BE2C (cell line): ENCODE data around the gene MYRIP.
A peak's percentile ranks its signal among the peaks of the same experiment; 100 is the strongest.

ENCODE experiments used
- DNase-seq: peaks from one replicate; pipeline ENCODE4 v3.0.0-alpha.2; 2020
- H3K27me3 ChIP-seq: fragments of 250-450 bp; sonication (Bioruptor Pico); 2 replicates; pipeline ENCODE4 v1.5.1; 2020; ENCODE audit warnings: mild to moderate bottlenecking
- H3K36me3 ChIP-seq: fragments of 250-450 bp; sonication (Bioruptor Pico); 2 replicates; pipeline ENCODE4 v1.5.1; 2020; ENCODE audit warnings: mild to moderate bottlenecking
- H3K4me1 ChIP-seq: fragments of 250-450 bp; sonication (Bioruptor Pico); 2 replicates; pipeline ENCODE4 v1.5.1; 2020
- H3K4me3 ChIP-seq: 2 replicates; pipeline ENCODE4 v1.5.1; 2011; ENCODE audit warnings: low read depth, low read length
- H3K9me3 ChIP-seq: fragments of 250-450 bp; sonication (Bioruptor Pico); 2 replicates; pipeline ENCODE4 v1.5.1; 2020
- CTCF ChIP-seq: IDR thresholded peaks from 2 replicates; pipeline ENCODE4 v1.5.1; 2012; ENCODE audit warnings: mild to moderate bottlenecking, low read depth, low read length

MYRIP gene

DNA sequence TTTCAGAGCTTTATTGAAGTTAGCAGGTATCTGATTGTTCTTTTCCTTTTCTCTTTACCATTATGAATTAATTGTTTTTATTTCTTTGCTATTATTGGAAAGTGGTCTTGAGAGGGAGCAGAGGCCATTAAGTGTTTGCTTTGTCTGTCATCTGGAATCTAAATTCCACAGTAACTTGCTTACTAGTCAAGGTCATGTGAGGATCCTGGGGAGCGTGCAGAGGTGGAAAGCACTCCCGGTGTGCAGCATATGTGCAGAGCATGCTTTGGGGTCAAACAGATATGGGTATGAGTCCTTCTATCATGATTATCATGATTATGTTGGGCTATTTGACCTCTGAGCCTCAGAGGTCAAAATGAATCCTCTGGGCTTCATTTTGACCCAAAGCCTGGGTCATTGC lies 96.4 kb downstream of the MYRIP start:
- no peak for DNase-seq
- Histone ChIP-seq H3K4me1 (peaks cover 15% of the 10 kb centered on the region; the same call in 1 of the 2 replicates), H3K9me3 (no peaks in the 10 kb centered on the region), H3K27me3 (no peaks in the 10 kb centered on the region), H3K36me3 (no peaks in the 10 kb centered on the region), H3K4me3 (no peak overlapping the region)
- no peak for TF ChIP-seq CTCF

GRCh38 chr3:39907981-39908380 lies 98.6 kb downstream of the MYRIP start:
- Histone ChIP-seq H3K4me1 (peaks cover 15% of the 10 kb centered on the region; the same call in 1 of the 2 replicates), H3K36me3 (no peaks in the 10 kb centered on the region), H3K9me3 (no peaks in the 10 kb centered on the region), H3K27me3 (no peaks in the 10 kb centered on the region), H3K4me3 (no peak overlapping the region)
- no peak for TF ChIP-seq CTCF
- DNase-seq = peak; percentile 68

DNA sequence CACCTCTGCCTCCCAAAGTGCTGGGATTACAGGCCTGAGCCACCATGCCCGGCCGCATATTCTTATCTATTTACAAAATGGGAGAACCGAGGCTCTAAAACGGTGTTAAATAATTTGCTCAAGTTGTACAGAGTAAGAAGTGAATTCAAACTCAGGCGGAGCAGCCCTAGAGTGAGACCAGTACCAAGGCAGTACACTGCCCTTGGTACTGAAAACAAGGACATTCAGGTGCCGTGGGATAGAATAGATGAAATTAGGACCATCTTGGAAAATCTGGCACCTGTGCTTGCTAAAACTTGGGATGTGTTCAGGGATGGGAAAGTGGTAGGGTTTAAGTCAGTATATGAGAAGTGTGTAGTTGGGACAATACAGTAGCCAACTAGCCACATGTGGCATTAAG lies 100.7 kb downstream of the MYRIP start:
- H3K27me3 ChIP-seq = no peaks in the 10 kb centered on the region
- H3K4me3 ChIP-seq = no peak overlapping the region
- H3K4me1 ChIP-seq = peaks cover 15% of the 10 kb centered on the region
- no peak for DNase-seq
- no peaks in the 10 kb centered on the region for H3K36me3 ChIP-seq
- no peaks in the 10 kb centered on the region for H3K9me3 ChIP-seq
- TF ChIP-seq CTCF = no peak

DNA sequence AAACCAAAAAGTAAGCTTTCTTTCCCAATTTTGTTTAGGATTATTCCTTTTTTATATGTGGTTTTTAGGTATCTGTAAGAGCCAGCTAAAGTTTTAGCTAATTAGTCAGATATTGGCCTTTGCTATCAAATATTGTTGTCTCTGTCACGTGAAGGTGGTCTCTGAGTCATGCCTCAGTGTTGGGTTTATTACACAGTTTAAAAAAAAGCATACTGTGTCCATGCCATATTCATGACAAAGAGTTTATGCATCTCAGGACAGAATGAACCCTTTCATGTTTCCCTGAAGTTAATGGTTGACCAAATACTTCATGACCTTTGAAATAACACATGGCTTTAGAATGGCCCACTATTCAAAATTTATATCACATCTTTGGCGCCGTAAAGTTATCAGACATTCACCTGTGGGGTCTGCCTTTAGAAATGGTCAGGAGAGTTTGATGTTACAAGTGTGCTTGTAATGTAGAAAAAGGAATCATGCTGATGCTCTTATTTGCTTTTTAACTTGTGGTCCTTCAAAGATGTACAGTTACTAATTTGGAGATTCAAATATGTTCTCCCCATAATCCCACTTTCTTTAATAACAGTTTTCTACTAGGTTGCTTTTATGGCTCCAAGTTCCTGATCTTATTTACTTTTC lies 101.5 kb downstream of the MYRIP start:
- Histone ChIP-seq H3K36me3 (no peaks in the 10 kb centered on the region), H3K4me1 (peaks cover 19% of the 10 kb centered on the region), H3K9me3 (no peaks in the 10 kb centered on the region), H3K27me3 (no peaks in the 10 kb centered on the region), H3K4me3 (no peak overlapping the region)
- no peak for TF ChIP-seq CTCF
- no peak for DNase-seq

- DNase-seq = no peak
- TF ChIP-seq CTCF = peak; percentile 12; the same call in 1 of the 2 replicates
- Histone ChIP-seq H3K27me3 (no peaks in the 10 kb centered on the region), H3K9me3 (no peaks in the 10 kb centered on the region), H3K4me3 (no peak overlapping the region), H3K36me3 (no peaks in the 10 kb centered on the region), H3K4me1 (peaks cover 19% of the 10 kb centered on the region)
These were observed 102.3 kb downstream of the MYRIP start for GRCh38 chr3:39911465-39912309.

DNA sequence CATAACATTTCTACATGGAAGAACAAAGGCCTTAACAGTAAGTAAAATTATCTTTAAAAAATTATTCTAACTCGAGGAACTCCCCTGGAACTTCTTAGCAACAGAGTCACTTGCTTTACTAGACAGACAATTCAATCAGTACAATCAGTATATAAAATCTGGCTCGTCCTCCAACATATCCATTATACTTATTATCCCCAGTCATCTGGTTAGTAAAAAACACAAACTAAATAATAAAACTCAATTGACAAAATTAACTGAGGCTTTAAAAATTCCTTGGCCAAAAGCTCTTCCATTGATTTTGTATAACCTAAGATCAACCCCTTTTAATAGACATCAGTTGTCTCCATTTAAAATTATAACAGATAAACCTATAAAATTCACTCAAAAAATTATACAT lies 105.6 kb downstream of the MYRIP start:
- Histone ChIP-seq H3K9me3 (no peaks in the 10 kb centered on the region), H3K4me1 (peaks cover 4% of the 10 kb centered on the region; the same call in 1 of the 2 replicates), H3K4me3 (no peak overlapping the region), H3K36me3 (no peaks in the 10 kb centered on the region), H3K27me3 (no peaks in the 10 kb centered on the region)
- no peak for DNase-seq
- TF ChIP-seq CTCF = no peak
